Activated CD4-positive, CD25-positive, alpha-beta regulatory T cell treated with anti-CD3 and anti-CD28 coated beads, Interleukin-2, amount 50 U/mL, for 24 hours (primary cell): ENCODE results near the gene CCDC24.
A peak's percentile ranks its signal among the peaks of the same experiment; 100 is the strongest.

Source experiments
- ATAC-seq, 2 donors: fragments of 150-1000 bp; cut with Tn5 transposase; one replicate each; pipeline ENCODE4 v1.10.0; 2021; ENCODE audit warnings: mild to moderate bottlenecking in 1 of 2, moderate library complexity in 1 of 2

The CCDC24 gene

GRCh38 chr1:43963890-43964289 is 27.5 kb upstream of the CCDC24 start:
- ATAC-seq: no peak

DNA sequence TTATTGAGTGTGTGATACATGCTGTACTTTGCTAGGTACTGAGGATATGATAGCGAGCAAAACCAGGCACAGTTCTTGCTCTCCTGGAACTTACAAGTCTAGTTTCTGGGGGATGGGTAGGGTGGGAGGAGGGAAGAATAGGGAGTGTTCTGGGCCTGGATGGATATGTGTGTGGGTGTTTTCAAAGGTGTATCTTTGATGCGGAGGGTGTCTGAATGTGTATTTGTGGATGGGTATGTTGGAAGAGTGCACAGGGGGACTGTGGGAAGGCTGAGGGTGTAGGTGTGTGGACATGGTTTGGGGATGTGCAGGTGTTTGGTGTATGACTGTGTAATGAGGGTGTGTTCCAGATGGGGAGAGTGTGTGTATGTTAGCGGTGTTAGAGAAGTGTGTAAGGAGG is 26.1 kb upstream of the CCDC24 start:
- ATAC-seq: no peak

DNA sequence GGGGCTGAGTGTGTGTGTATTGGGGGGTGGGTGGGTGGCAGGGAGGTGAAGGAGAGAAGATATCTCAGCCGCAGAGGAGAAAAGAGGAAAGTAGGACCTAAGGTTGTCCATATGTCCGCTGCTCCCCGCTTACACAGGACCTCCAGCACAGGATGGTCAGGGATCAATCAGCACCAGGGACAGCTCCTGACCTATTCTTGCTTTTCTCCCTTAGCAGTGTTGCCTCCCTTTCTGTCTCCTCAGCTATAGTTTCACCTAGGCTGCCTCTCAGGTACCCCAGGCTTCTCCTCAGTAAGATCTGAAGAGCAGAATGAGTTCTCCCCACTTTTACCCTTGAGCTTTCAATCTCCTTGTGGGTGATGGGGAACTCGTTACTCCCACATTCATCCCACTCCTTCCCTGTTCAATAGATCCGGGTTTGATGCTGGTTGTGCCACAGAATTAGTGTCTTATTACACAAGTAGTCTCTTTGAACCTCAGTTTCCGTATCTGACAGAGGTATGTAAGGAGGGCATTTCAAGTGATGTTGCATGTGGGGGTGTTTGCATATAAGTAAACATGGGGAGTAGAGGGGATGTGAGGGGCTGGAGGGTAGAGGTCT is 23.0 kb upstream of the CCDC24 start:
- no peak for ATAC-seq

- ATAC-seq: no peak
These were observed 22.0 kb upstream of the CCDC24 start for GRCh38 chr1:43969416-43969745.

- ATAC-seq: peak; percentile 91 to 93
These were observed 21.5 kb upstream of the CCDC24 start, which contains the start of gene DPH2 for GRCh38 chr1:43969746-43970466. Gene DPH2, plus strand, starts transcription at chr1:43970010. Its CDS starts 166 bp downstream, at chr1:43970176.

- ATAC-seq: no peak
These were observed 20.9 kb upstream of the CCDC24 start for GRCh38 chr1:43970502-43970901.

DNA sequence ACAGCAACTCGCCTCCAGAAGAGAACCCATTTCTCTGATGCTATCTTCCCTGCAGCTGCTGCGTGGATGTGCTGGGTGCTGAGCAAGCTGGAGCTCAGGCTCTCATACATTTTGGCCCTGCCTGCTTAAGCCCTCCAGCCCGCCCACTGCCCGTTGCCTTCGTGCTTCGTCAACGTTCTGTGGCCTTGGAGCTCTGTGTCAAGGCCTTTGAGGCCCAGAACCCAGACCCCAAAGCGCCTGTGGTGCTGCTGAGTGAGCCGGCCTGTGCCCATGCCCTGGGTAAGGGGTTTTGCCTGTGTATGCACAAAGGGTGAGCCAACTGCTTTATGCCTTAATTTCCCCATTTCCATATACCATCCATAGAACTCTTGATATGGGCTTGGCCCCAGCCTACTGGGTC is 20.5 kb upstream of the CCDC24 start:
- ATAC-seq: no peak

DNA sequence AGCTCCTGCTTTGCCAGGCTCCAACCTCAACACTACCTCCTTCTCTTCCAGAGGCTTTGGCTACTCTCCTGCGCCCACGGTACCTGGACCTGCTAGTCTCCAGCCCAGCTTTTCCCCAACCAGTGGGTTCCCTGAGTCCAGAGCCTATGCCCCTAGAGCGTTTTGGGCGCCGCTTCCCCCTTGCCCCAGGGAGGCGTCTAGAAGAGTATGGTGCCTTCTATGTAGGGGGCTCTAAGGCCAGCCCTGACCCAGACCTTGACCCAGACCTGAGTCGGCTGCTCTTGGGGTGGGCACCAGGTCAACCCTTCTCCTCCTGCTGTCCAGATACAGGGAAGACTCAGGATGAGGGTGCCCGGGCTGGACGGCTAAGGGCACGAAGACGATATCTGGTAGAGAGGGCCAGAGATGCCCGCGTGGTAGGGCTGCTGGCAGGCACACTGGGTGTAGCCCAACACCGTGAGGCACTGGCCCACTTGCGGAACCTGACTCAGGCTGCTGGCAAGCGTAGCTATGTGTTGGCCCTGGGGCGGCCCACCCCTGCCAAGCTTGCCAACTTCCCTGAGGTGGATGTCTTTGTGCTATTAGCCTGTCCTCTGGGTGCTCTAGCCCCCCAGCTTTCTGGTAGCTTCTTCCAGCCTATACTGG is 19.9 kb upstream of the CCDC24 start:
- no peak for ATAC-seq

- no peak for ATAC-seq
These were observed 17.4 kb upstream of the CCDC24 start for GRCh38 chr1:43973981-43974442.

- peak; percentile 75 for ATAC-seq
These were observed 16.8 kb upstream of the CCDC24 start, which contains the start of gene ATP6V0B for GRCh38 chr1:43974443-43975248. Gene ATP6V0B, plus strand, starts transcription at chr1:43974960. Its CDS starts 81 bp downstream, at chr1:43975041.

DNA sequence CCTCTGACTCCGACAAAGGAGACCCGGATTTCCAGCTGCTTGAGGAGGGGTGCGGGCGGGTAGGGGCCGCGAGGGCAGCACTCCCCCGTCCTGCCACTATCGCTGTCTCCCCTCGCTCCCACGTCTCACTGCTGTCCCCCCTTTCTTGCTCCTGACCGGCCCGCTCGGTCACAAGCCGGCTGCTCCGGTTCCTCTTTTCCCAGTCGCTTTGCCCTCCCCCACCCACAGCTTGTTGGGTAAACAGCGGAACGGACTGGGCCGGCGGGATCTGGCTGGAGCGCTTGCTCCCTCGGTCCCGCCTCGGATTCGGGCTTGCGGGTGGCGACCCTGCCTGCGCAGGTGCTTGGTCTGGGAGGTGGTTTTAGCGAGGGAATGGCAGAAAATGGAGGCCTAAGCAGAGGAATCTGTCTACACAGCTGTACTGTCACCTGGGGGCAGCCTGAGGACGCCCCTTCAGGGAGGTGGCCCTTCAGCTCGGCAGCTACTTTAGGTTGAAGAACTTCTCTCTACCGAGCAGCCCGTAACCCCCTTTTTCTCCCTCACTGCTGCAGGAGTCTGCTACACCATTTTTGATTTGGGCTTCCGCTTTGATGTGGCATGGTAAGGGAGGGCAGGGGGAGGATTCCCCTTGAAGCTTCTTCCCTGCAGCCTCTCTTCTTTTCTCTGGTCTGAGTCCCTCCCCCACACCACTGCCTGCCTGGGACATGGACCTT is 16.0 kb upstream of the CCDC24 start:
- ATAC-seq: no peak

GRCh38 chr1:43976045-43976444 is 15.4 kb upstream of the CCDC24 start:
- no peak for ATAC-seq

DNA sequence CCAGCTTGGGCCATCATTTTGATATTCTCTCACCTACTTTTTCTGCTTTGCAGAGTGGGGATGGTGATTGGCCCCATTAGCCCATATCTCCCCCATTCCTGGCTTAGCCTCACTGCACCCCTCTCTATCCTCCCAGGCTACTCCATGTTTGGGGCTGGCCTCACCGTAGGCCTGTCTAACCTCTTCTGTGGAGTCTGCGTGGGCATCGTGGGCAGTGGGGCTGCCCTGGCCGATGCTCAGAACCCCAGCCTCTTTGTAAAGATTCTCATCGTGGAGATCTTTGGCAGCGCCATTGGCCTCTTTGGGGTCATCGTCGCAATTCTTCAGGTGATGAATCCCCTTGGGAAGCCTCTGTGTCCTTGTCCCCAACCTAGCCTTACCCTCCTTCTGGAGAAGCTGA is 14.5 kb upstream of the CCDC24 start:
- ATAC-seq: no peak

DNA sequence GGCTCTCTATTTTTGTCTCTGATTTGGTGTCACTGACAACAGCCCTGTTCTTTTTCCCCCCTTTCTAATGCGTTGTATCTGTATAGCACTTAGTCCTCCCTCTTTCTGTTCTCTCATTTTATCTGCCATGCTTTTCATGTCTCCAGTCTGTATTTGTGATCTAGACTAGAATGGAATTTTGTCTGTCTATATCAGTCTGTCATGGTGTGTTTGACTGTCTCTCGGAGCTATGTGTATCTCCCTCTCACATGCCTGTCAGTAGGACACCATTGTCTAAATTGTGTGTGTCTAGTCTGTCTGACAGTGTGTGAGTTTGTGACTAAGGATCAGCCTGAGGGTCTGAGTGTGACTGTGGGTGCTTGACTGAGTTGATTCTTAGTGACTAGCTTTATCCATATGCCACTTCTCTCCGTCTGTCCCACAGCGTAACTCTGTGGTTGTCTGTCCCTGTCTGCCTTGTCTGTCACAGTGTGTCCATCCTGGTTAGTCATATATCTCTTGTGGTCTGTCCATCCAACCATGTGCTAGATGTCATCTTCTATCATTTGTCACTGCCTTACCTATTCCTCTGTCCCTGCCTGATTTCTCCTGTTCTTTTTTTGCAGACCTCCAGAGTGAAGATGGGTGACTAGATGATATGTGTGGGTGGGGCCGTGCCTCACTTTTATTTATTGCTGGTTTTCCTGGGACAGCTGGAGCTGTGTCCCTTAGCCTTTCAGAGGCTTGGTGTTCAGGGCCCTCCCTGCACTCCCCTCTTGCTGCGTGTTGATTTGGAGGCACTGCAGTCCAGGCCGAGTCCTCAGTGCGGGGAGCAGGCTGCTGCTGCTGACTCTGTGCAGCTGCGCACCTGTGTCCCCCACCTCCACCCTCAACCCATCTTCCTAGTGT is 13.8 kb upstream of the CCDC24 start:
- ATAC-seq: no peak

DNA sequence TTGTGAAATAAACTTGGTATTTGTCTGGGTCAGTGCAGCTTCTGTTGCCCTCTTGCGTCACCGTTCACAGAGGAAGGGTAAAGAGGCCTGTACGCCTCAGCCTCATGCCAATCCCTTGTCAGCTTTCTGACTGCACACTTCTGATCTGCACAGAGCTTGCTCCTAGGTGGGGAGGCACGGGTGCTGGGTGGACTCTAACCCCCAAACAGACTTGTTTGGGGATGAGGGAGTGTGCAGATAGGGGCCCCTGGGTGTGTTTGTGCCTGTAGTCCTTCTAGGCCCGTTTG is 13.2 kb upstream of the CCDC24 start:
- no peak for ATAC-seq

DNA sequence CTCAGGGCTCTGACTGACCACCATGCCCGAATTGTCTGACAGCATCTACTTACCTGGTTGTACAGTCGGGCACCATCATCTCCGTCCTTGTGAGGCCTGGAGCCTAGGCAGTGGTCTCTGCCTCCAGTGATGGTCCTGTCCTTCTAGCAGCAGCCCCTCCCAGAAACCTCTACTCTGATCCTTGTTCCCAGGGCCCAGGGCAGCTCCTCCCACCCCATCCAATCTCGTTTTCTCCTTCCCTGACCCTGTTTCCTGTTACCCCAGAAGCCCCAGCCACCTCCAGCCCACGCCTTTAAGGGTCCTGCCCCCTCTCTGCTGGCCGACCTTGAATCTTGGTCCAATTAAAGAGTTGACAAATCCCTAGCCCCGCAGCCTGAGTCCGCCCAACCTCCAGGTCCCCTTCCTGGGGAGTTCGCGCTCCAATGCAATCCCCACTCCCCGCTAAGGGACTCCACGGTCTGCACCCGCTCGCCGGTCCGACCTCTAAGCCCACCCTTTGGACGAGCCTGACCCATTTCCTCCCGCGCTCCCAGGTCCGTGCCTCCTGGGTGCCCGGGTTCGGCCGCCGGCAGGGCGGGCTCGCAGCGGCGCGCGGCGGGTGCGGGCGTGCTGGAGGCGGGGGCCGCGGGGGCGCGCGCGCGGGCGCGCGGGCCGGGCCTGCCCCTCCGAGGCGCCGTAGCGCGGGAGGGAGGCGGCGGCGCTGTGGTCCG is 12.7 kb upstream of the CCDC24 start, which contains the start of gene B4GALT2:
B4GALT2 (plus strand) TSS at position 660 of the 710 bp plus-strand sequence. CDS start 1,951 bp downstream, outside the sequence.
- no peak for ATAC-seq

DNA sequence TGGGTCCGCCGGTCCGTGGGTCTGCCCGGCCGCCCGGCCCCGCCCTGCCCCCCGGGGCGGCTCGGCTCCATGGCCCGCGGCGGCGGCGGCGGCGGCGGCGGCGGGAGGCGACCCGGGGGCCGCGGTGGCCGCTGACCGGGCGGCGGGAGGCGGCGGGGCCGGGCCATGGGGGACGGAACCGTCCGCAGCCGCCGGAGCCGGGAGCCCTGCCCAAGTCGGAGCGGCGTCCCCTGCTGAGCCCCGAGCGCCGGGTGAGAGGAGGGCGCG is 12.2 kb upstream of the CCDC24 start:
- ATAC-seq: no peak

- ATAC-seq: peak in 1 of 2 donors; percentile 25
These were observed 11.7 kb upstream of the CCDC24 start for GRCh38 chr1:43979528-43980254.

- ATAC-seq: no peak
These were observed 10.9 kb upstream of the CCDC24 start for GRCh38 chr1:43980255-43981134.
